ENCODE data around the gene ERMARD. TPM values are rescaled to one million over a fixed set of nuclear protein-coding genes. Genes with fewer than 3 reads are reported as not detected.

The ERMARD gene
- total RNA-seq, 2 donors from 2014 or later, result 19.6 to 22.1 TPM

DNA sequence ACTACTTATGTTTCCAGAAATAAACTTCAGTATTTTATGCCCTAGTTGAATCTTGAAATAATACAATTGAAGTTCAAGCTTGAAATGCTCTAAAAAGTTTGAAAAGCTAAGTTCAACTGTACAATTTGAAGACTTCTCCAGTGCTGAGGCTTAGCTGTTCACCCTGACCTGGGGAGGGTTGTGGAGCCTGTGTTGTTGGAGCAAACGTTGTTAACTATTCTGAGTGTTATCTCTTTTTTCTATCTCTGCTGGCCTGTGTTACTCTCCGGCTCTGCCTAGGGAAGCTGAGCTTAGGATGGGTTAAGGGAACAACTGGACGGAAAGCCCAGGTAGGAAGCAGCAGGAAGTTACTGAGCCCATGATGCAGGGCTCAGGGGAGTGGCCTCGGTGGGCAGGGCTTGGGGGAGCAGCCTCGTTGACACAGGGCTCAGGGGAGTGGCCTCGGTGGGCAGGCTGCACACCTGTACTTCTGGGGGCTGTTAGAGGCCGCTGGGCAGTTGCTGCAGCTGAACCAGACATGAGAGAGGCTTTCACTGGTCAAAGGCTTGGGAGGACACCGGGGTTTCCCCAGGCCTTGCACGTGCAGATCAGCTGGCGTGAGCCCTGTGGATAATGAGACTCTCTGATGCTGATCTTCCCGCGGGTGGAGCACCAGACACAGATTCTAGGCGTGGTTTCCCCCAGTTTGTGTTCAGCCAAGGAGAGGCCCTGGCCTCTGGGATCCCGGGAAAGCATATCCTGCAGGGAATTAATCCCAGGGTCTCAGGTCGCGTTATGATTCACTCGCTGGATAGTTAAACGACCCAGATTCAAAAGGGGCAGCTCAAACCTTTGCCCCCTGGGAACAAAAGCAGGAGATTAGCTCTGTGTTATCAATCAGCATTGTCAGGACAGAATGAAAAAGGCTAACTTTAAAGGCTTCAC lies 58.9 kb downstream of the ERMARD start:
- DNase-seq (ENCODE audit: low spot score), result peak; percentile 74
- intact Hi-C loops (cut with DNase I), result no loop called here

- DNase-seq (ENCODE audit: low spot score), result peak; percentile 75
Observed at GRCh38 chr6:169811072-169811471, 59.6 kb downstream of the ERMARD start.

DNA sequence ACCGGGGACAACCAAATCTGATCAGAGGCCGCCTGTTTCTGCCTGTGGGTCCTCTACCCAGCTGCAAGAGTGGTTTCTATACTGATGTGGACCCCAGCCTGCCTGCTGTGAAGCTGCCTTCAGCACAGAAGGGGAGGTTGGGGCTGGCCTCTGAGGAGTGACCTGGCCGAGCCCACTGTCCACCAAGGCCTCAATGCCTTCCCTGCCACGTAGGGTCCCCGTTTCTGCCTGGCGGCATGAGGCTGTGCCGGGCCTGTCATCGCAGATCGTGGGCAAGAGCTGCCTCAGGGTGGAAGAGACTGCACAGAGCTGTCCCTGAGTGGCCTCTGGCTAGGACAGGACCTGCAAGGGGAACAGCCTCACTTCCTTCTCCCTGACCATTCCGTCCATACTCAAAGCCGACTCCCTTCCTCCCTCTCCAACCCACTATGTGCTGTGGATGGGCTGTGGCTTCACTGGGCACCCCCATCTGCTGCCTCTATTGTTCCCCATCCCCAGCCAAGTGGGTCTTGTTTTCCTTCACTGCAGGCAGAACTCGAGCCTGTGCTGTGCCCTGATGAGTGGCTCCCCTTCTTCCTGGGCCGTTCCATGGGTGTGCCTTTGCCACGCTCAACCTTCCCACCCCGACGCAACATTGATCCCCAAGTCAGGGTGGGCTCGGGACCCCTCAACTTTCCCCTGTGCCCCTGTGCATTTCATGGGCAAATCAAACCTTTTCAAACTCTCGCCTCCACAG lies 60.3 kb downstream of the ERMARD start:
- DNase-seq (ENCODE audit: low spot score), result peak; percentile 65
- intact Hi-C loops (cut with DNase I), result no loop called here

More at GRCh38 chr6:169811072-169811471, 59.6 kb downstream of the ERMARD start:
- intact Hi-C loops (cut with DNase I), result no loop called here

DNA sequence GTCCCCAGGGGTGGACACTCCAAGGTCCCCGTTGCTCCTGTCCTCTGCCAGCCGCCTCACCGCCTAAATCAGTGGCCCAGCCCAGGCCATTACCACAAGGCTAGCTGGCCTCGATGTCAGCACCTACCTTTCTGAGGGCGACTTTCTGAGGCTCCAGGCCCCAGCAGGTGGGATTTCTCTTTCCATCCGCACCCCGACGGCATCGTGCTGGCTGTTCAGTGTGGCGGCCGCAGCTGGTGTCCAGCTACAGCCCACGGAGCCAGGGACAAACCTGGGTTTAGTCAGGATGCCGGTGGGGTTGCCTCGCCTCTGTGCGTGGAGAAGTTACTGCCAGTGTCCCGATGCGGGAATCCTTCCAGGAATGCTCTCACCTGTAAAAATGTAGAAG lies 60.8 kb downstream of the ERMARD start:
- DNase-seq (ENCODE audit: low spot score), result peak; percentile 74
- intact Hi-C loops (cut with DNase I), result no loop called here

GRCh38 chr6:169813969-169814368 lies 62.5 kb downstream of the ERMARD start:
- DNase-seq (ENCODE audit: low spot score), result peak; percentile 37
- intact Hi-C loops (cut with DNase I), result no loop called here

DNA sequence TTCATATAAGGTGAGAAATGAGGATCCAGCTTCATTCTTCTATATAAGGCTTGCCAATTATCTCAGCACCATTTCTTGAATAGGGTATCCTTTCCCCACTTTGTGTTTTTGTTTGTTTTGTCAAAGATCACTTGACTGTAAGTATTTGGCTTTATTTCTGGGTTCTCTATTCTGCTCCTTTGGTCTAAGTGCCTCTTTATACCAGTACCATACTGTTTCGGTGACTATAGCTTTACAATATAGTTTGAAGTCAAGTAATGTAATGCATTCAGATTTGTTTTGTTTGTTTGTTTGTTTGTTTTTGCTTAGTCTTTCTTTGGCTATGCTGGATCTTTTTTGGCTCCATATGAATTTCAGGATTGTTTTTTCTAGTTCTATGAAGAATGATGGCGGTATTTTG lies 64.6 kb downstream of the ERMARD start:
- intact Hi-C loops (cut with DNase I), result no loop called here

DNA sequence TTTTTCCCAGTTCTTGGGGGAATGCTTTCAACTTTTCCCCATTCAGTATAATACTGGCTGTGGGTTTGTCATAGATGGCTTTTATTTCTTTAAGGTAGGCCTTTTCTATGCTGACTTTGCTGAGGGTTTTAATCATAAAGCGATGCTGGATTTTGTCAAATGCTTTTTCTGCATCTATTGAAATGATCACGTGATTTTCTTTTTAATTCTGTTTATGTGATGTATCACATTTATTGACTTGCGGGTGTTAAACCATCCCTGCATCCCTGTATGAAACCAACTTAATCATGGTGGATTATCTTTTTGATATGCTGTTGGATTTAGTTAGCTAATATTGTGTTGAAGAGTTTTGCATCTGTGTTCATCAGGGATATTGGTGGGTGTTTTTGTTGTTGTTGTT lies 65.6 kb downstream of the ERMARD start:
- DNase-seq (ENCODE audit: low spot score), result no peak
- intact Hi-C loops (cut with DNase I), result no loop called here

More for the DNA sequence above, 64.6 kb downstream of the ERMARD start:
- no peak for DNase-seq (ENCODE audit: low spot score)

DNA sequence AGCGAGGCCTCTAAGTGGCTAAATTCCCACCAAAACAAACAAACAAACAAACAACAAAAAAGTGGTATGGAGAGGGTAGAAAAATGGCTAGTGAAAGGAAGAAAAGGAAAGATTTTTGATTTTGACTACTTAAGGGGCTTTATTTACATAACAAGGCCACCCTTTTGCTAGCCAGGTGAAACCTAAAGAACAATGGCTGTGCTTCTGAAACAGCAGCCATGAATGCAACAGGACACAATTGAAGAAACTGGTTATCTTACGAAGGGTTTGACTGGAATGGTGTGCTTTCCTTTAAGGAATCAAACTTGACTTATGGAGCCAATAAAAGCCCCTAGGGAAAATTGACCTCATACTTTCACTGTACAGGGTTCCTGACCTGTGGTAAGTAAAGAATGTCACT lies 68.9 kb downstream of the ERMARD start:
- DNase-seq (ENCODE audit: low spot score), result no peak
- intact Hi-C loops (cut with DNase I), result no loop called here

- DNase-seq (ENCODE audit: low spot score), result peak; percentile 30
- intact Hi-C loops (cut with DNase I), result no loop called here
Observed at GRCh38 chr6:169824021-169824420, 72.6 kb downstream of the ERMARD start.

GRCh38 chr6:169824848-169825557 lies 73.6 kb downstream of the ERMARD start:
- DNase-seq (ENCODE audit: low spot score), result peak; percentile 48
- intact Hi-C loops (cut with DNase I), result no loop called here

DNA sequence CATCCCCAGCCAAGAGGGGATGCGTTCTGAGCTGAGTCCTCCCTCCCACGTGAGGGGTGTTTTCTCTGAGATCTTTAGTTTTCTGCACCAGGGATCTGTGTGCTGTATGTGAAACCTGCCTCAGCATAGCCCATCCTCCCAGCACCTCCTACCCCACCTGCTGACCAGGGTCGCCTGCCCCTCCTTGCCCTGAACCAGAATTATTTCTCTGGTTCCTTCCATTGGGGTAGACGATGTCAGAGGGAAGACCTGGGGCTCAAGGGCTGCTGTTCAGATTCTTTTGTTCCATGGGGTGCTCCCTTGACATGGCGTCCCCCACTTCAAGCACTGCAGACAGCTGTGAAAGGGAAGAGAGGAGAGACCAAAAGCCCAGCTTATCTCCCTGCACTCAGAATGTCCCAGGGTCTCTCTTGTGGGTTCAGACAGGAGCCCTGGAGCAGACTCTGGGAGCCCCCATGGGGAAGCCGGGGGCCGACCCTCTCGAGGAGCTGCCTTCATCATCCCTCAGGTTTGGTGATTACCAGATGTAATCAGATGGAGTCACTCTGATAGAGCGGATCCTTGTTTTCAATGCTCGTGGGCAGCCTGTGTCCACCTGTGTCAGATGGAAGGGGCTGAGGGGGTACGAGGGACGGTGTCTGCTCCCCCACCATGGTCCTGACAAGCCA lies 74.3 kb downstream of the ERMARD start:
- intact Hi-C loops (cut with DNase I), result no loop called here

GRCh38 chr6:169826697-169827096 lies 75.3 kb downstream of the ERMARD start:
- intact Hi-C loops (cut with DNase I), result no loop called here
- no peak for DNase-seq (ENCODE audit: low spot score)

More for the DNA sequence above, 74.3 kb downstream of the ERMARD start:
- DNase-seq (ENCODE audit: low spot score), result peak; percentile 36

GRCh38 chr6:169827290-169827717 lies 75.9 kb downstream of the ERMARD start:
- DNase-seq (ENCODE audit: low spot score), result peak; percentile 20
- intact Hi-C loops (cut with DNase I), result no loop called here

- intact Hi-C loops (cut with DNase I), result no loop called here
- peak; percentile 66 for DNase-seq (ENCODE audit: low spot score)
Observed at GRCh38 chr6:169828176-169828575, 76.8 kb downstream of the ERMARD start.

DNA sequence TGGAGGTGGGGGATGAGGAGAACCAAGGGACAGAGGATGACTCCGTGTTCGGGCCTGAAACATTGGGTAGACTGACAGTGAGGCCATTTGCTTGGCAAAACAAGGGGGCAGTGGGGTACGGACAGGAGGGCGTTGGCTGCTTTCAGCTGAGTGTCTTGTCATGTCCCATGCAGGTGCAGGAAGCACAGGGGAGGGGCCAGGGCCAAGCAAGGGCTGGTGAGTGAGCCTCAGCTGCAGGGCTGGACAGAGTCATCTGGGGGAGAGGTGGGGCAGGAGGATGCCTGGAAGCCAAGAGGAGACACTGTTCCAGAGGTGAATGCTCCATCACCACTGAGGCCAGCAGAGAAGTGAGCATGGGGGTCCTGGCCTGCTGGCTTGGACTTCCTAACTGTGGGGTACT lies 78.4 kb downstream of the ERMARD start:
- intact Hi-C loops (cut with DNase I), result no loop called here
- peak; percentile 36 for DNase-seq (ENCODE audit: low spot score)

DNA sequence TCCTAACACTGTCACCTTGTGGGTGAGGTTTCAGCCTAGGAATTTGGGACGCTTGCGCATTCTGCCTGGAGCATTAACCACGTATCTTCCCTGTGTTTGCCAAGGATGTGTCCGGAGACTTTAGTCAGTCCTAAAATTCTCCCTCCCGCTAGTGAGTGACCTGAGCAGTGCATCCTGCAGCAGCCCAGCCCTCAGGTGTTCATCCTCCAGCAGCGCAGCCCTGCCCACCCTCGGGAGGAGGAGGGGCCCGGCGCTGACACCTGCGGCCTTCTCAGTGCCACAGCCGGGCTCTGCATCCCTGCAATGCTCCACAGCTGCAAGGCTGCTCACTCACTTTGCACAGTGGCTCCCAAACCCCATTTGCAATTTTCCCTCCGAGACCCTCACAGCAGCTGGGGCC lies 79.5 kb downstream of the ERMARD start:
- intact Hi-C loops (cut with DNase I), result no loop called here
- DNase-seq (ENCODE audit: low spot score), result peak; percentile 78

Data from posterior vena cava (tissue), 2 donors.